Loucy (cell line): ENCODE data around the gene FANK1.

Experiments
- EZH2phosphoT487 ChIP-seq: fragments of 200-600 bp; IDR thresholded peaks from 2 replicates; pipeline ENCODE4 v1.6.1; 2018; ENCODE audit warnings: antibody characterized with exemption, mild to moderate bottlenecking, moderate library complexity, borderline replicate concordance
- TF ChIP-seq, protein P1 (sequence below): fragments of 200-600 bp; sonication (generic); conservative IDR thresholded peaks from 2 replicates; pipeline ENCODE4 v1.5.1; 2014; ENCODE audit warnings: mild to moderate bottlenecking, antibody characterized with exemption, low read length

GRCh38 chr10:126058507-126058906 lies 162.1 kb downstream of the FANK1 start:
- TF ChIP-seq, protein P1, sequence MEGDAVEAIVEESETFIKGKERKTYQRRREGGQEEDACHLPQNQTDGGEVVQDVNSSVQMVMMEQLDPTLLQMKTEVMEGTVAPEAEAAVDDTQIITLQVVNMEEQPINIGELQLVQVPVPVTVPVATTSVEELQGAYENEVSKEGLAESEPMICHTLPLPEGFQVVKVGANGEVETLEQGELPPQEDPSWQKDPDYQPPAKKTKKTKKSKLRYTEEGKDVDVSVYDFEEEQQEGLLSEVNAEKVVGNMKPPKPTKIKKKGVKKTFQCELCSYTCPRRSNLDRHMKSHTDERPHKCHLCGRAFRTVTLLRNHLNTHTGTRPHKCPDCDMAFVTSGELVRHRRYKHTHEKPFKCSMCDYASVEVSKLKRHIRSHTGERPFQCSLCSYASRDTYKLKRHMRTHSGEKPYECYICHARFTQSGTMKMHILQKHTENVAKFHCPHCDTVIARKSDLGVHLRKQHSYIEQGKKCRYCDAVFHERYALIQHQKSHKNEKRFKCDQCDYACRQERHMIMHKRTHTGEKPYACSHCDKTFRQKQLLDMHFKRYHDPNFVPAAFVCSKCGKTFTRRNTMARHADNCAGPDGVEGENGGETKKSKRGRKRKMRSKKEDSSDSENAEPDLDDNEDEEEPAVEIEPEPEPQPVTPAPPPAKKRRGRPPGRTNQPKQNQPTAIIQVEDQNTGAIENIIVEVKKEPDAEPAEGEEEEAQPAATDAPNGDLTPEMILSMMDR: no peak
- TF ChIP-seq EZH2phosphoT487: no peak
